Neural cell (in vitro differentiated cells): ENCODE measurements around the gene ADAMTS16. TPM values are rescaled to one million over a fixed set of nuclear protein-coding genes. Genes with fewer than 3 reads are reported as not detected.

Experiments used
- H2AFZ ChIP-seq: fragments of 200-600, 300-800 bp; sonication (generic), shearing (Covaris generic); 2 replicates; pipeline ENCODE4 v1.6.0; 2014; ENCODE audit warnings: low read depth, mild to moderate bottlenecking, antibody characterized with exemption, low read length, moderate library complexity
- H3F3A ChIP-seq: fragments of 200-600 bp; shearing (Covaris generic); 2 replicates; pipeline ENCODE4 v1.6.1; 2016; ENCODE audit warnings: mild to moderate bottlenecking, moderate library complexity, mixed read lengths, antibody characterized with exemption, low read length; ENCODE audit not compliant: insufficient read depth, poor library complexity, severe bottlenecking
- H3K27ac ChIP-seq: fragments of 200-600, 300-800 bp; sonication (generic), shearing (Covaris generic); 2 replicates; pipeline ENCODE4 v1.5.1; 2014; ENCODE audit warnings: mild to moderate bottlenecking, low read length, moderate library complexity
- H3K27me3 ChIP-seq: fragments of 300-800, 200-600 bp; sonication (generic), shearing (Covaris generic); 2 replicates; pipeline ENCODE4 v1.6.0; 2014; ENCODE audit warnings: mild to moderate bottlenecking, low read depth, low read length, moderate library complexity; ENCODE audit not compliant: insufficient read depth
- H3K36me3 ChIP-seq: fragments of 300-800, 200-600 bp; sonication (generic), shearing (Covaris generic); 2 replicates; pipeline ENCODE4 v1.5.1; 2014; ENCODE audit warnings: mild to moderate bottlenecking, antibody characterized with exemption, low read length, moderate library complexity; ENCODE audit not compliant: insufficient read depth
- H3K4me2 ChIP-seq: fragments of 300-800, 200-600 bp; sonication (generic), shearing (Covaris generic); 2 replicates; pipeline ENCODE4 v1.6.0; 2014; ENCODE audit warnings: mild to moderate bottlenecking, low read length
- H3K4me3 ChIP-seq: fragments of 300-800, 200-600 bp; sonication (generic), shearing (Covaris generic); 2 replicates; pipeline ENCODE4 v1.5.1; 2014; ENCODE audit warnings: mild to moderate bottlenecking, low read length, moderate library complexity
- H3K79me2 ChIP-seq: fragments of 200-600 bp; shearing (Covaris generic); replicated peaks from 2 replicates; pipeline ENCODE4 v1.6.0; 2014; ENCODE audit warnings: mild to moderate bottlenecking, low read length, moderate library complexity; ENCODE audit not compliant: insufficient read depth
- H3K9ac ChIP-seq: fragments of 300-800, 200-600 bp; sonication (generic), shearing (Covaris generic); 2 replicates; pipeline ENCODE4 v1.6.1; 2016; ENCODE audit warnings: mild to moderate bottlenecking, low read length, mixed read lengths
- H3K9me2 ChIP-seq: fragments of 200-600 bp; shearing (Covaris generic); 2 replicates; pipeline ENCODE4 v1.6.1; 2016; ENCODE audit warnings: mild to moderate bottlenecking, low read length, mixed read lengths; ENCODE audit not compliant: insufficient read depth
- H3K9me3 ChIP-seq: fragments of 200-600, 300-800 bp; sonication (generic), shearing (Covaris generic); 2 replicates; pipeline ENCODE4 v1.6.1; 2016; ENCODE audit warnings: mild to moderate bottlenecking, mixed run types, low read length, moderate library complexity, mixed read lengths
- H4K20me1 ChIP-seq: fragments of 200-600 bp; shearing (Covaris generic); 2 replicates; pipeline ENCODE4 v1.6.1; 2016; ENCODE audit warnings: mild to moderate bottlenecking, mixed run types; ENCODE audit not compliant: insufficient read depth
- CTCF ChIP-seq: fragments of 450-650 bp; IDR thresholded peaks from 2 replicates; pipeline ENCODE4 v1.5.1; 2014; ENCODE audit warnings: antibody characterized with exemption, mild to moderate bottlenecking, moderate library complexity; ENCODE audit not compliant: poor library complexity, severe bottlenecking
- EP300 ChIP-seq: fragments of 450-650 bp; conservative IDR thresholded peaks from 2 replicates; pipeline ENCODE4 v1.6.1; 2014; ENCODE audit warnings: antibody characterized with exemption, mild to moderate bottlenecking, moderate library complexity; ENCODE audit not compliant: poor library complexity, severe bottlenecking
- EZH2 ChIP-seq: fragments of 200-600, 300-800 bp; shearing (Covaris generic), sonication (generic); IDR thresholded peaks from 2 replicates; pipeline ENCODE4 v1.6.1; 2014; ENCODE audit warnings: antibody characterized with exemption, low read length, borderline replicate concordance, mild to moderate bottlenecking; ENCODE audit not compliant: insufficient read depth, poor library complexity, severe bottlenecking
- MXI1 ChIP-seq: fragments of 450-650 bp; conservative IDR thresholded peaks from 2 replicates; pipeline ENCODE4 v1.6.1; 2014; ENCODE audit warnings: antibody characterized with exemption, mild to moderate bottlenecking; ENCODE audit not compliant: poor library complexity, severe bottlenecking
- POLR2AphosphoS5 ChIP-seq: IDR thresholded peaks from 2 replicates; pipeline ENCODE4 v1.6.1; 2012
- RAD21 ChIP-seq: fragments of 450-650 bp; conservative IDR thresholded peaks from 2 replicates; pipeline ENCODE4 v1.6.1; 2014; ENCODE audit warnings: antibody characterized with exemption, mild to moderate bottlenecking, moderate library complexity
- REST ChIP-seq: IDR thresholded peaks from 2 replicates; pipeline ENCODE4 v1.6.1; 2012; ENCODE audit warnings: borderline replicate concordance
- SMC3 ChIP-seq: fragments of 450-650 bp; conservative IDR thresholded peaks from 2 replicates; pipeline ENCODE4 v1.6.1; 2014; ENCODE audit warnings: antibody characterized with exemption, mild to moderate bottlenecking, moderate library complexity; ENCODE audit not compliant: poor library complexity
- TAF1 ChIP-seq: IDR thresholded peaks from 2 replicates; pipeline ENCODE4 v1.6.1; 2012; ENCODE audit warnings: low read depth
- polyA plus RNA-seq: library from polyadenylated mRNA; depleted of rRNA; stranded (reverse); fragments of >200 nt; gene quantifications from 2 replicates; pipeline ENCODE4 v1.2.3, GENCODE V29; 2014

Gene ADAMTS16
- polyA plus RNA-seq, 1 donor from 2014 or later = 1.3 TPM

- no peak overlapping the region for H3K9ac ChIP-seq
- no peaks in the 10 kb centered on the region for H3F3A ChIP-seq
- no peaks in the 10 kb centered on the region for H4K20me1 ChIP-seq
- H2AFZ ChIP-seq = no peak overlapping the region
- no peaks in the 10 kb centered on the region for H3K79me2 ChIP-seq
- H3K9me3 ChIP-seq = no peaks in the 10 kb centered on the region
- TF ChIP-seq POLR2AphosphoS5 = no peak
- no peak for TF ChIP-seq REST
- TF ChIP-seq SMC3 = no peak
- TF ChIP-seq RAD21 = no peak
- TF ChIP-seq CTCF = no peak
- no peak for TF ChIP-seq MXI1
- no peak for TF ChIP-seq EP300
- TF ChIP-seq EZH2 = no peak
- no peak for TF ChIP-seq TAF1
- no peak overlapping the region for H3K27ac ChIP-seq
- H3K27me3 ChIP-seq = no peaks in the 10 kb centered on the region
- no peaks in the 10 kb centered on the region for H3K36me3 ChIP-seq
- H3K4me3 ChIP-seq = no peak overlapping the region
- no peak overlapping the region for H3K4me2 ChIP-seq
- no peaks in the 10 kb centered on the region for H3K9me2 ChIP-seq
Measured at GRCh38 chr5:5332287-5332686, 192.2 kb downstream of the ADAMTS16 start.

- H3K9ac ChIP-seq = no peak overlapping the region
- H3F3A ChIP-seq = no peaks in the 10 kb centered on the region
- H4K20me1 ChIP-seq = no peaks in the 10 kb centered on the region
- no peaks in the 10 kb centered on the region for H3K27me3 ChIP-seq
- H3K9me3 ChIP-seq = no peaks in the 10 kb centered on the region
- H3K79me2 ChIP-seq = no peaks in the 10 kb centered on the region
- H3K4me3 ChIP-seq = no peak overlapping the region
- H3K4me2 ChIP-seq = no peak overlapping the region
- H3K9me2 ChIP-seq = no peaks in the 10 kb centered on the region
- no peak overlapping the region for H3K27ac ChIP-seq
- no peak for TF ChIP-seq EP300
- no peak for TF ChIP-seq CTCF
- no peak for TF ChIP-seq POLR2AphosphoS5
- TF ChIP-seq SMC3 = no peak
- no peak for TF ChIP-seq REST
- TF ChIP-seq MXI1 = no peak
- no peaks in the 10 kb centered on the region for H3K36me3 ChIP-seq
- H2AFZ ChIP-seq = no peak overlapping the region
Measured at GRCh38 chr5:5335107-5335506, 195.0 kb downstream of the ADAMTS16 start.
